Measurements from ENCODE around the gene FADS3. TPM values are rescaled to one million over a fixed set of nuclear protein-coding genes. Genes with fewer than 3 reads are reported as not detected.
A peak's percentile ranks its signal among the peaks of the same experiment; 100 is the strongest.
"Not testable (repeated sequence)": the region's sequence is repeated elsewhere in the genome, so short reads cannot be mapped to it uniquely, and the experiment has no call there.

The FADS3 gene
- total RNA-seq, 1 donor from 2014 or later, result 10.1 TPM

DNA sequence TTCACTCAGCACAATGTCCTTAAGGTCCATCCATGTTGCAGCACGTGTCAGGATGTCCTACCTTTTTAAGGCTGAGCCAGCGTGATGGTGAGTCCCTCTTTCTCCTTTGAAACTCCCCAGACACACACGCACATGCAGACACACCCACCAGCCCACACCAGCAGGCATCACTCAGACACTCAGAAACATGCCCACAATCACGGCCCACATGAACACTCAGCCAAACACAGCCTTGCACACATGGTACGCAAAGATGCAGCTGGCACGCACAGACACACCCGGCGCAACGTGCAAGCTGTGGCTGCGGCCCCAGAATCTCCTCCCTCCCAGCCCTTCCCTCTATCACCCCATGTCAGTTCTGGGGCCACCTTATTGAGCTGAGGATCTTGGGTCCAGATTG is 8.0 kb downstream of the FADS3 start:
- H3K4me1 ChIP-seq, result peaks cover 4% of the 10 kb centered on the region
- H4K20me1 ChIP-seq (ENCODE audit: low read depth), result no peaks in the 10 kb centered on the region
- H3K36me3 ChIP-seq, result no peaks in the 10 kb centered on the region
- TF ChIP-seq EZH2phosphoT487 (IDR thresholded peaks at IDR 0.05), result no peak
- no peaks in the 10 kb centered on the region for H3K27me3 ChIP-seq
- H3K27ac Mint-ChIP-seq, result no peak overlapping the region
- H3F3A ChIP-seq (ENCODE audit: low read depth), result no peaks in the 10 kb centered on the region
- H2AFZ ChIP-seq (replicated peaks), result no peak overlapping the region
- H3K9me3 Mint-ChIP-seq, result peaks cover 2% of the 10 kb centered on the region
- no peak for DNase-seq (ENCODE audit: low spot score)
- H3K79me2 ChIP-seq (ENCODE audit: low read depth), result no peaks in the 10 kb centered on the region
- no peaks in the 10 kb centered on the region for H3K9me3 ChIP-seq (ENCODE audit: low read depth)
- peaks cover 2% of the 10 kb centered on the region for H3K27me3 Mint-ChIP-seq (ENCODE audit: insufficient read depth, low read depth)
- H3K4me1 Mint-ChIP-seq, result peaks cover 18% of the 10 kb centered on the region
- no peaks in the 10 kb centered on the region for H3K36me3 Mint-ChIP-seq
- H3K27ac ChIP-seq, result no peak overlapping the region
- no peak overlapping the region for H3K4me2 ChIP-seq
- no peak overlapping the region for H3K9ac ChIP-seq
- H3K4me3 Mint-ChIP-seq, result no peak overlapping the region
- no peak overlapping the region for H3K4me3 ChIP-seq

- Histone ChIP-seq H3K9me3 (ENCODE audit: low read depth) (no peaks in the 10 kb centered on the region), H2AFZ (replicated peaks) (no peak overlapping the region), H3K27ac (no peak overlapping the region), H3K79me2 (ENCODE audit: low read depth) (no peaks in the 10 kb centered on the region), H3K9ac (no peak overlapping the region), H4K20me1 (ENCODE audit: low read depth) (no peaks in the 10 kb centered on the region), H3K27me3 (no peaks in the 10 kb centered on the region), H3K36me3 (no peaks in the 10 kb centered on the region), H3K4me2 (no peak overlapping the region), H3F3A (ENCODE audit: low read depth) (no peaks in the 10 kb centered on the region), H3K4me3 (no peak overlapping the region), H3K4me1 (peaks cover 4% of the 10 kb centered on the region)
- peaks cover 2% of the 10 kb centered on the region for H3K27me3 Mint-ChIP-seq (ENCODE audit: insufficient read depth, low read depth)
- no peaks in the 10 kb centered on the region for H3K36me3 Mint-ChIP-seq
- H3K9me3 Mint-ChIP-seq, result peaks cover 2% of the 10 kb centered on the region
- no peak overlapping the region for H3K27ac Mint-ChIP-seq
- TF ChIP-seq, protein P1, sequence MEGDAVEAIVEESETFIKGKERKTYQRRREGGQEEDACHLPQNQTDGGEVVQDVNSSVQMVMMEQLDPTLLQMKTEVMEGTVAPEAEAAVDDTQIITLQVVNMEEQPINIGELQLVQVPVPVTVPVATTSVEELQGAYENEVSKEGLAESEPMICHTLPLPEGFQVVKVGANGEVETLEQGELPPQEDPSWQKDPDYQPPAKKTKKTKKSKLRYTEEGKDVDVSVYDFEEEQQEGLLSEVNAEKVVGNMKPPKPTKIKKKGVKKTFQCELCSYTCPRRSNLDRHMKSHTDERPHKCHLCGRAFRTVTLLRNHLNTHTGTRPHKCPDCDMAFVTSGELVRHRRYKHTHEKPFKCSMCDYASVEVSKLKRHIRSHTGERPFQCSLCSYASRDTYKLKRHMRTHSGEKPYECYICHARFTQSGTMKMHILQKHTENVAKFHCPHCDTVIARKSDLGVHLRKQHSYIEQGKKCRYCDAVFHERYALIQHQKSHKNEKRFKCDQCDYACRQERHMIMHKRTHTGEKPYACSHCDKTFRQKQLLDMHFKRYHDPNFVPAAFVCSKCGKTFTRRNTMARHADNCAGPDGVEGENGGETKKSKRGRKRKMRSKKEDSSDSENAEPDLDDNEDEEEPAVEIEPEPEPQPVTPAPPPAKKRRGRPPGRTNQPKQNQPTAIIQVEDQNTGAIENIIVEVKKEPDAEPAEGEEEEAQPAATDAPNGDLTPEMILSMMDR (IDR thresholded peaks at IDR 0.05), result no peak
- no peak for TF ChIP-seq EZH2 (IDR thresholded peaks at IDR 0.05)
- no peak for TF ChIP-seq EZH2phosphoT487 (IDR thresholded peaks at IDR 0.05)
- DNase-seq (ENCODE audit: low spot score), result no peak
- peaks cover 18% of the 10 kb centered on the region for H3K4me1 Mint-ChIP-seq
- H3K4me3 Mint-ChIP-seq, result no peak overlapping the region
These were observed 8.5 kb downstream of the FADS3 start for GRCh38 chr11:61882879-61883278.

- not testable (repeated sequence) for H3K27me3 ChIP-seq; H3K79me2 ChIP-seq (ENCODE audit: low read depth); H3K4me3 Mint-ChIP-seq; H3K4me1 ChIP-seq; H3K36me3 Mint-ChIP-seq; H4K20me1 ChIP-seq (ENCODE audit: low read depth); H2AFZ ChIP-seq (replicated peaks); H3K9me3 Mint-ChIP-seq; DNase-seq (ENCODE audit: low spot score); H3F3A ChIP-seq (ENCODE audit: low read depth); H3K9me3 ChIP-seq (ENCODE audit: low read depth); H3K27me3 Mint-ChIP-seq (ENCODE audit: insufficient read depth, low read depth); H3K4me3 ChIP-seq; H3K27ac ChIP-seq; H3K9ac ChIP-seq; H3K4me2 ChIP-seq; H3K27ac Mint-ChIP-seq; H3K36me3 ChIP-seq
- peaks cover 18% of the 10 kb centered on the region for H3K4me1 Mint-ChIP-seq
These were observed 9.1 kb downstream of the FADS3 start for GRCh38 chr11:61882267-61882666.

DNA sequence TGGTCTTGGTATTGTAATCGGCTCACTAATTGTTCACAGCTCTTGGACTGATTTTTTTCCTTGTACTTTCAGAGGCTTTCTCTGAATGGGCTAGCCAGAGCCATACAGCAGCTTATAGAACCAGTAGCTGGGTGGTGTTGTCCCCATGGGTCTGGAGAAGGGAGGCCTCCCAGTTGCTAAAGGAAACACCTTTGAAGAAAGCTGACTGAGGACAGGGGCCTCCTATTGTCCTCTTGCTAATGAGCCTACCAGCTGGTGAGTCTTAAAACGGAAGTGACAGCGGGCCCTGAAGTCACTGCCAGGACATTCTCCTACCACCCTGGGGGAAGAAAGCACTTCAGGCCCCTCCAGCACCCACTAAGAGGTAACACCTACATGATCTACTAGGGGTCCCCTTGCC is 9.9 kb downstream of the FADS3 start:
- Mint-ChIP-seq H3K36me3 (no peaks in the 10 kb centered on the region), H3K4me3 (no peak overlapping the region), H3K27ac (no peak overlapping the region), H3K4me1 (peaks cover 18% of the 10 kb centered on the region), H3K9me3 (peaks cover 2% of the 10 kb centered on the region), H3K27me3 (ENCODE audit: insufficient read depth, low read depth) (peaks cover 2% of the 10 kb centered on the region)
- Histone ChIP-seq H3K4me2 (no peak overlapping the region), H3K4me3 (no peak overlapping the region), H4K20me1 (ENCODE audit: low read depth) (no peaks in the 10 kb centered on the region), H3K9ac (no peak overlapping the region), H3K27ac (no peak overlapping the region), H2AFZ (replicated peaks) (no peak overlapping the region), H3K36me3 (no peaks in the 10 kb centered on the region), H3K4me1 (peaks cover 4% of the 10 kb centered on the region), H3F3A (ENCODE audit: low read depth) (no peaks in the 10 kb centered on the region), H3K27me3 (no peaks in the 10 kb centered on the region), H3K9me3 (ENCODE audit: low read depth) (no peaks in the 10 kb centered on the region), H3K79me2 (ENCODE audit: low read depth) (no peaks in the 10 kb centered on the region)
- TF ChIP-seq EZH2phosphoT487 (IDR thresholded peaks at IDR 0.05) (no peak), EZH2 (IDR thresholded peaks at IDR 0.05) (no peak)
- TF ChIP-seq, protein P1 (IDR thresholded peaks at IDR 0.05), result no peak
- DNase-seq (ENCODE audit: low spot score), result peak; percentile 22
